ENCODE measurements around the gene KMT2C. TPM values are rescaled to one million over a fixed set of nuclear protein-coding genes. Genes with fewer than 3 reads are reported as not detected.

Gene KMT2C
- total RNA-seq, 1 donor from 2014 or later, result 36.0 TPM

DNA sequence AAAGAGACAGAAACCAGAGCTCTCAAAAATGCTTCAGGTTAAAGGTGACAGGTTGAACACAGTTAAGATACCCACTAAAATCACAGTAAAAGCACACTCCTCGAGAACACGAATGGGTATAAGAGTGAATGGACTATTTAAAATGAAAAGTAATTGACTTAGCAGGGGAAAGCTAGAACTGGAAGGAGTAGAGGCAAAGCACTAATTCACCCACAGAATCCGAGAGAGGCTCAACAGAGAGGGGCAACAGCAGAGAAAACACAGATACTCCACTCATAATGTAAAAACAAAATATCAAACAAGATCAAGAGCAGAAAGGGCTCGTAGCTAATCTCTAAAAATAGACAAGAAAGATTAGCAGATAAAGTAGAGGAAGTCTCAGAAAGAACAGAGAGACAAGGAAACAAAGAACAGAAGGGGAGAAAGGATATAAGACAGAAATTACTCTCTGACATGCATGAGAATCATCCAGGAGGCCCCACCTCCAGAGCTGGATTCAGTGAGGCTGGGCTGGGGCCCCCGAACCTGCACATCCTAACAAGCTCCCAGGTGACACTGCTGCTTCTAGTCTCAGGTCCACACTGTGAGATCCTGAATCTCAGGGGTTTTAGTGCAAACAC, 292.7 kb downstream of the KMT2C start:
- no peaks in the 10 kb centered on the region for H3K27me3 ChIP-seq
- H3K4me1 ChIP-seq, result peaks cover 0 to 15% of the 10 kb centered on the region in 2 donors
- no peak overlapping the region for H3K4me3 ChIP-seq
- no peak overlapping the region for H3K27ac ChIP-seq
- peaks cover 55 to 73% of the 10 kb centered on the region in 2 donors for H3K36me3 ChIP-seq
- H3K9me3 ChIP-seq, result no peaks in the 10 kb centered on the region
- intact Hi-C loops (cut with DNase I), result no loop called here
- no peak for DNase-seq (ENCODE audit: low spot score in 2 of 2)
- TF ChIP-seq, protein P1, sequence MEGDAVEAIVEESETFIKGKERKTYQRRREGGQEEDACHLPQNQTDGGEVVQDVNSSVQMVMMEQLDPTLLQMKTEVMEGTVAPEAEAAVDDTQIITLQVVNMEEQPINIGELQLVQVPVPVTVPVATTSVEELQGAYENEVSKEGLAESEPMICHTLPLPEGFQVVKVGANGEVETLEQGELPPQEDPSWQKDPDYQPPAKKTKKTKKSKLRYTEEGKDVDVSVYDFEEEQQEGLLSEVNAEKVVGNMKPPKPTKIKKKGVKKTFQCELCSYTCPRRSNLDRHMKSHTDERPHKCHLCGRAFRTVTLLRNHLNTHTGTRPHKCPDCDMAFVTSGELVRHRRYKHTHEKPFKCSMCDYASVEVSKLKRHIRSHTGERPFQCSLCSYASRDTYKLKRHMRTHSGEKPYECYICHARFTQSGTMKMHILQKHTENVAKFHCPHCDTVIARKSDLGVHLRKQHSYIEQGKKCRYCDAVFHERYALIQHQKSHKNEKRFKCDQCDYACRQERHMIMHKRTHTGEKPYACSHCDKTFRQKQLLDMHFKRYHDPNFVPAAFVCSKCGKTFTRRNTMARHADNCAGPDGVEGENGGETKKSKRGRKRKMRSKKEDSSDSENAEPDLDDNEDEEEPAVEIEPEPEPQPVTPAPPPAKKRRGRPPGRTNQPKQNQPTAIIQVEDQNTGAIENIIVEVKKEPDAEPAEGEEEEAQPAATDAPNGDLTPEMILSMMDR (IDR thresholded peaks at IDR 0.05), result no peak

DNA sequence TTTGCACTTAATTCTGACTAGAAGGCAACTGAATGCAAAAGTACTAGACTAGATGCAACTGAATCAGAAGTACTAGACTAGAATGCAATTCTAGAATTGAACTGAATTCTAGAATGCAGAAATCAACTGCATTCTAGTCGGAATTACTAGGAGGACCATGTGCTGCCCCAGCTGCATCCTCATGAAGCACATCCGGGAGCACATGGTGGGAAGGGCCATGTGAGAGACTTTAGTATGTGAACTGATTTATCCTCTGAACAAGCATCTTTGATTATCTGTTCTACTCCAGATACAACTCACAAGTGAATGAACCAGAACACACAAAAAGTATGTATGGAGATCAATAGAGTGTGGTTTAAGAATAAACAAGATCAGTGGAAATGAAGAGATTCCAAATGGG, 295.2 kb downstream of the KMT2C start:
- Histone ChIP-seq H3K9me3 (no peaks in the 10 kb centered on the region), H3K27me3 (no peaks in the 10 kb centered on the region), H3K4me1 (no peaks in the 10 kb centered on the region), H3K36me3 (peaks cover 53 to 74% of the 10 kb centered on the region in 2 donors), H3K4me3 (no peak overlapping the region), H3K27ac (no peak overlapping the region)
- intact Hi-C loops (cut with DNase I), result no loop called here
- TF ChIP-seq, protein P1 (IDR thresholded peaks at IDR 0.05), result no peak
- no peak for DNase-seq (ENCODE audit: low spot score in 2 of 2)

DNA sequence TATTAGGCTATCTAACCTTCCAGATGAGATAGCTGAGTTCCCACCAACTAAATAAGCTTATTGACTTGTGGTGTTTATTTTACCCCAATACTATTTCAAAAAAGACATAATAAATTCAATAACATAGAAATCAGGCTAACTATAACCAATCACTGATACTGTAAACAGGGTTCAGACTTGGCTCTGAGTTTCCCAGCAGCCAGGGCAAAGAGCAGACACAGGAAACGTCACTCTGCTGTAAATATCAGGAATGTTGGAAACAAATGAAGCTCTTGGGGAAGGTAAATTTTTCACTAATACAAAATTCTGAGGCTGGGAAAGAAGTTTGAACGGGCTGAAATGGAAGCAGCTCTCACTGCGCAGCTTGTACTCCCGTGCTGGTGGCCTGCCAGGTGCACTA, 295.7 kb downstream of the KMT2C start:
- TF ChIP-seq, protein P1 (IDR thresholded peaks at IDR 0.05), result no peak
- no peak overlapping the region for H3K27ac ChIP-seq
- H3K36me3 ChIP-seq, result peaks cover 49 to 74% of the 10 kb centered on the region in 2 donors
- DNase-seq (ENCODE audit: low spot score in 2 of 2), result no peak
- no peak overlapping the region for H3K4me3 ChIP-seq
- intact Hi-C loops (cut with DNase I), result no loop called here
- no peaks in the 10 kb centered on the region for H3K9me3 ChIP-seq
- H3K27me3 ChIP-seq, result no peaks in the 10 kb centered on the region
- H3K4me1 ChIP-seq, result no peaks in the 10 kb centered on the region

DNA sequence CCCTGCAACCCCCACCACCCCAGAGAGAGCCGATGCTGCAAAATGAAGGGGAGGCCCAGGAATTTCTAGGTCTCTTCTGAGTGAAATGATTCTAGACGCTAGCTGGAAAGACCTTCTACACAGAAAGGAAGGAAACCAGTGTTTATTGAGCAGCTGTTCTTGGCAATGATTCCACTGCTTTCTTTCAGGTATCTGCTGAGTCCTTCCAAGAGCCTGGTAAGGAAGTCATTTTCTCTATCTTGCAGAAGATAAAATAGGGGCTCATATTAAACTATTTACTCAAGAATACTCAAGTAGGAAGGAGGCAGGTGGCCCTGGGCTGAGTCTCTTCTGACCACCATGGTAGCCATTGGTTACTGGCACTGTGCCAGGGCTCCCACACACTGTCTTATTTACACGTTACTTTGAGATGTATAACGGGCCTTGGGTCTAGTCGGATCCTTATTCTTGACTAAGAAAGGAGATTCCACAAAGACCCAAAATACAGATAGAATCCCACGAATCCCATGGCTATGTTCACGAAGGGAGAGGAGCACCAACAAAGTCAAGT, 298.3 kb downstream of the KMT2C start:
- intact Hi-C loops (cut with DNase I), result no loop called here
- peaks cover 39 to 68% of the 10 kb centered on the region in 2 donors for H3K36me3 ChIP-seq

DNA sequence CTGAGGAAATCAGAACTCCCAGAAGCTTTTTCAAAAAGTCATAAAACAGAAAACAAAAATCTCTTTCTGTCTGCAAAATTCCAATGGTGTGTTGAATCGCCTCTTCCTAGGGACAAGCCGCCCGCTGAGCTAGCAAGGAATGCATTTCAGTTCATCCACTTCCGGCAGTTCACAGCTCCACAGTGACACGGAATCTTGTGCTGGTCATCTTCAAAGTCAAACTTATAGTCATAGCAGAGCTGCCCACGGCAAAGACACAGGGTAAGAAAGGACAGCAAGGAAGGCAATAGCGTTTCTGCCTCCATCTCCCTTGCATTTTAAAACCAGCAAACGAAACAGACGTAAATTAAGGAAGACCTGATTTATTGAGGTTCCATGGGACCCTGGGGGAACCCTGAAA, 299.1 kb downstream of the KMT2C start:
- Histone ChIP-seq H3K4me3 (no peak overlapping the region), H3K36me3 (peaks cover 39 to 70% of the 10 kb centered on the region in 2 donors)
- TF ChIP-seq, protein P1 (IDR thresholded peaks at IDR 0.05), result no peak

More for the DNA sequence above, 298.3 kb downstream of the KMT2C start:
- no peak overlapping the region for H3K4me3 ChIP-seq
- DNase-seq (ENCODE audit: low spot score in 2 of 2), result no peak
- H3K27me3 ChIP-seq, result no peaks in the 10 kb centered on the region
- H3K4me1 ChIP-seq, result no peaks in the 10 kb centered on the region
- TF ChIP-seq, protein P1 (IDR thresholded peaks at IDR 0.05), result no peak
- H3K27ac ChIP-seq, result no peak overlapping the region
- no peaks in the 10 kb centered on the region for H3K9me3 ChIP-seq

More for the DNA sequence above, 299.1 kb downstream of the KMT2C start:
- no peak overlapping the region for H3K27ac ChIP-seq
- H3K27me3 ChIP-seq, result no peaks in the 10 kb centered on the region
- no peaks in the 10 kb centered on the region for H3K9me3 ChIP-seq
- intact Hi-C loops (cut with DNase I), result no loop called here
- H3K4me1 ChIP-seq, result no peaks in the 10 kb centered on the region
- DNase-seq (ENCODE audit: low spot score in 2 of 2), result no peak

All from ascending aorta (tissue), 2 donors.